HFFc6 (cell line): ENCODE measurements around the gene SPAG8. TPM values are rescaled to one million over a fixed set of nuclear protein-coding genes. Genes with fewer than 3 reads are reported as not detected.

ENCODE experiments used
- DNase-seq: peaks from one replicate; pipeline ENCODE4 v3.0.0-alpha.2; 2018
- H3K27ac Mint-ChIP-seq: 2 replicates; pipeline ENCODE4 v1.8.0; 2020; ENCODE audit warnings: mild to moderate bottlenecking, mixed read lengths
- H3K27me3 Mint-ChIP-seq: 2 replicates; pipeline ENCODE4 v1.8.0; 2021; ENCODE audit warnings: mild to moderate bottlenecking, moderate library complexity, mixed read lengths; ENCODE audit not compliant: insufficient read depth
- H3K36me3 Mint-ChIP-seq: 2 replicates; pipeline ENCODE4 v1.8.0; 2021; ENCODE audit warnings: low read depth, mixed read lengths
- H3K4me1 Mint-ChIP-seq: 2 replicates; pipeline ENCODE4 v1.8.0; 2020; ENCODE audit warnings: low read depth, mixed read lengths
- H3K4me3 Mint-ChIP-seq: 2 replicates; pipeline ENCODE4 v1.8.0; 2020; ENCODE audit warnings: mild to moderate bottlenecking, moderate library complexity, mixed read lengths
- H3K9me3 Mint-ChIP-seq: 2 replicates; pipeline ENCODE4 v1.8.0; 2020; ENCODE audit warnings: mild to moderate bottlenecking, mixed read lengths
- total RNA-seq, 6 experiments: library from RNA; stranded (reverse); fragmentation: NEBNext Ultra II Directional; extraction: Animal tissue kit (Norgen Biotek cat#: 25700); gene quantifications; 2 replicates in 1 of 6; 3 replicates in 5 of 6; pipeline ENCODE4 v1.2.3, GENCODE V29; 2021
- TF ChIP-seq, protein P1 (sequence below): fragments of 200-600 bp; sonication (generic); IDR thresholded peaks from 2 replicates; pipeline ENCODE4 v1.5.0; 2021; ENCODE audit warnings: antibody characterized with exemption, mild to moderate bottlenecking

Gene SPAG8
- total RNA-seq, 6 experiments from 2014 or later = 0.80 to 1.7 (median 1.2) TPM

- Mint-ChIP-seq H3K4me3 (no peak overlapping the region), H3K27ac (no peak overlapping the region), H3K36me3 (peaks cover 26% of the 10 kb centered on the region), H3K27me3 (no peaks in the 10 kb centered on the region; the same call in 1 of the 2 replicates), H3K9me3 (no peaks in the 10 kb centered on the region), H3K4me1 (peaks cover 26% of the 10 kb centered on the region)
- TF ChIP-seq, protein P1, sequence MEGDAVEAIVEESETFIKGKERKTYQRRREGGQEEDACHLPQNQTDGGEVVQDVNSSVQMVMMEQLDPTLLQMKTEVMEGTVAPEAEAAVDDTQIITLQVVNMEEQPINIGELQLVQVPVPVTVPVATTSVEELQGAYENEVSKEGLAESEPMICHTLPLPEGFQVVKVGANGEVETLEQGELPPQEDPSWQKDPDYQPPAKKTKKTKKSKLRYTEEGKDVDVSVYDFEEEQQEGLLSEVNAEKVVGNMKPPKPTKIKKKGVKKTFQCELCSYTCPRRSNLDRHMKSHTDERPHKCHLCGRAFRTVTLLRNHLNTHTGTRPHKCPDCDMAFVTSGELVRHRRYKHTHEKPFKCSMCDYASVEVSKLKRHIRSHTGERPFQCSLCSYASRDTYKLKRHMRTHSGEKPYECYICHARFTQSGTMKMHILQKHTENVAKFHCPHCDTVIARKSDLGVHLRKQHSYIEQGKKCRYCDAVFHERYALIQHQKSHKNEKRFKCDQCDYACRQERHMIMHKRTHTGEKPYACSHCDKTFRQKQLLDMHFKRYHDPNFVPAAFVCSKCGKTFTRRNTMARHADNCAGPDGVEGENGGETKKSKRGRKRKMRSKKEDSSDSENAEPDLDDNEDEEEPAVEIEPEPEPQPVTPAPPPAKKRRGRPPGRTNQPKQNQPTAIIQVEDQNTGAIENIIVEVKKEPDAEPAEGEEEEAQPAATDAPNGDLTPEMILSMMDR = no peak
- no peak for DNase-seq
These were observed 10.5 kb downstream of the SPAG8 start for GRCh38 chr9:35801328-35802128.

DNA sequence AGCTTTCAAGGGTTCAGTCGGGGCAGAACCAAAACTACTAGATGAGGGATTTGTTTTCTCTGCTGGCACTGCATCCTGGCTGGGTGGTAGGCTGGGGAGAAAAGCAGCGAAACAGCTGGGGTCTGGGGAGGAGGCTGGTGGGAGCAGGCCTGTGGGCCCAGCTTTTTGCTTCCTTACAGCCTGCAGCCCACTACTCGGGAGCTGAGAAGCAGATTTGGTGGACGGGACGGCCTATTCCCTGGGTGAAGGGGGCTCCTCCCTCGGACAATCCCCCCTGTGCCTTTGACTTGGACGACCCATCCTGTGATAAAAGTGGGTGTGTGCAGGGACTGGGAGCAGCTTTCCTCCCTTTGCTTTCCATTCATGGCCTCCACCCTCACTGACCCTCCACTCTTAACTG, 11.5 kb downstream of the SPAG8 start:
- DNase-seq = no peak
- H3K4me3 Mint-ChIP-seq = no peak overlapping the region
- H3K4me1 Mint-ChIP-seq = peaks cover 36% of the 10 kb centered on the region
- no peak overlapping the region for H3K27ac Mint-ChIP-seq
- H3K36me3 Mint-ChIP-seq = peaks cover 26% of the 10 kb centered on the region
- no peaks in the 10 kb centered on the region; the same call in 1 of the 2 replicates for H3K27me3 Mint-ChIP-seq
- H3K9me3 Mint-ChIP-seq = no peaks in the 10 kb centered on the region
- TF ChIP-seq, protein P1 = no peak

GRCh38 chr9:35798658-35799374, 13.2 kb downstream of the SPAG8 start:
- DNase-seq = peak; percentile 80
- TF ChIP-seq, protein P1 = no peak
- H3K27me3 Mint-ChIP-seq = no peaks in the 10 kb centered on the region; the same call in 1 of the 2 replicates
- no peak overlapping the region; the same call in 1 of the 2 replicates for H3K4me3 Mint-ChIP-seq
- peaks cover 53% of the 10 kb centered on the region for H3K4me1 Mint-ChIP-seq
- no peaks in the 10 kb centered on the region for H3K9me3 Mint-ChIP-seq
- H3K27ac Mint-ChIP-seq = peak overlapping the region; percentile 80
- peaks cover 21% of the 10 kb centered on the region for H3K36me3 Mint-ChIP-seq

DNA sequence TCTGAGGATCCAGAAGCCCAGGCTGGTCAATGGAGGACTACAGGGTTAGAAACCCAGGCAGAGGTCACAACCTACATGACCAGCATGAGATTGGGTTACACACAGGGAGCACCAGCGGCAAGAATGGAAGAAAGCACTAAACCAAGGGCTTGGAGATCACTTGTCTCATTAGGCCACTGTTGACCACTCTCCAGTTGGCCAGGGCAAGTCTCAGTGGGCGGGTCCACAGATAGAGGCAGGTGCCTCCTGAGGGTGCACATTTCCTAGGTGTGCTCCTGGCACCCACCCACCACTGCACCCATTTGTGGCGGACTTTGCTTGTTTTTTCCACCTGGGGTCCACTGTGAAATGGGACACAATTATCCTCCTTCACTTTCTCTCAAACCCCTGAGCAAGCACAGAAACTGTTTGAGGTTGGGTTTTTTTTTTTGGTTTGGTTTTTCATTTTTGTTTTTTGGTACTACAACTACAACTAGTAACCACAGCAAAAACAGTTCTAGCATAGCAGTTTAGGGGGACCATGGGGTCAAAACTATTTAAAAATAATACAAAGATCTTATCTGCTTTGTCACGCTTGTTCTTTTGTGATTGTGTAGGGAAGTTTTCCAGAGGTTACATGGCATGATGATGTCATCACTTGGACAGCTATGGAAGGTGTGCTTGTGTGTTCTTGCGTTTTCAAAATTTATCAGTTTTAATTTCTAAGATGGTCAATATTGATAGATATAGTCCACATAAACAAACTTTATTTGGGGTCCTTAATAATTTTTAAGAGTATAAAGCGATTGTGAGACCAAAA, 14.6 kb downstream of the SPAG8 start:
- no peak for DNase-seq
- Mint-ChIP-seq H3K27ac (peak overlapping the region; percentile 75), H3K4me1 (peaks cover 66% of the 10 kb centered on the region), H3K4me3 (no peak overlapping the region), H3K9me3 (no peaks in the 10 kb centered on the region), H3K36me3 (peaks cover 21% of the 10 kb centered on the region), H3K27me3 (no peaks in the 10 kb centered on the region; the same call in 1 of the 2 replicates)
- TF ChIP-seq, protein P1 = no peak

DNA sequence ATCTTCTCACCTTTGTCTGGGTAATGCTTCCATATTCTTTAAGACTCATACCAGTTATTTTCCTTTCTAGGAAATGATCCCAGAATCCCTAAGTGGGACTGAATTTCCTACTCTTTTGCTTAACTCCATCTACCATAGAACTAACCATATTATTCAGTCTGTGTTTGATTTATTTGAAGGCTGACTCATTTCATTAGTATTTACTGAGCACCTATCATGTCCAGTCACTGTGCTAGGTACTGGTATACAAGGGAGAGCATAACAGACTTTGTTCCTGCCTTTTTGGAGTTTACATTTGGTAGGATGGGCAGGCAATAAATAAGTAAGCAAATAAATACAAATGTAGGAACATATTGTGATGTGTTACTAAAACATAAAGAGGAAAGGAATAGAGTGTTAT, 16.4 kb downstream of the SPAG8 start:
- Mint-ChIP-seq H3K9me3 (no peaks in the 10 kb centered on the region), H3K4me1 (peaks cover 70% of the 10 kb centered on the region), H3K36me3 (peaks cover 8% of the 10 kb centered on the region), H3K4me3 (peak overlapping the region; percentile 82; the same call in 1 of the 2 replicates), H3K27me3 (no peaks in the 10 kb centered on the region; the same call in 1 of the 2 replicates), H3K27ac (peak overlapping the region; percentile 13)
- TF ChIP-seq, protein P1 = no peak
- no peak for DNase-seq
